GM04503 (cell line): ENCODE results near the gene RGP1.

ENCODE experiments used
- DNase-seq: peaks from one replicate; pipeline ENCODE4 v3.0.0-alpha.2; 2012; ENCODE audit warnings: low read depth

RGP1 gene

GRCh38 chr9:35723426-35723825 is 25.7 kb upstream of the RGP1 start:
- DNase-seq: no peak

- DNase-seq: no peak
Observed at GRCh38 chr9:35723908-35724307, 25.2 kb upstream of the RGP1 start.

- no peak for DNase-seq
Observed at GRCh38 chr9:35725362-35725761, 23.7 kb upstream of the RGP1 start.

GRCh38 chr9:35726931-35727330 is 22.2 kb upstream of the RGP1 start:
- DNase-seq: no peak

GRCh38 chr9:35727676-35728040 is 21.4 kb upstream of the RGP1 start:
- DNase-seq: no peak

GRCh38 chr9:35728041-35728971 is 20.8 kb upstream of the RGP1 start:
- peak; percentile 90 for DNase-seq

- no peak for DNase-seq
Observed at GRCh38 chr9:35729101-35729500, 20.0 kb upstream of the RGP1 start.

GRCh38 chr9:35729700-35730485 is 19.2 kb upstream of the RGP1 start:
- peak; percentile 76 for DNase-seq

GRCh38 chr9:35730486-35730854 is 18.6 kb upstream of the RGP1 start:
- no peak for DNase-seq

- DNase-seq: no peak
Observed at GRCh38 chr9:35731415-35732184, 17.5 kb upstream of the RGP1 start.

- DNase-seq: peak; percentile 96
Observed at GRCh38 chr9:35732185-35732799, 16.8 kb upstream of the RGP1 start, which contains the start of the genes CREB3 and TLN1. CREB3 (plus strand) TSS chr9:35732666; CDS start chr9:35732773, 107 bp downstream. TLN1 (minus strand) TSS chr9:35732195; CDS start chr9:35725694, 6,501 bp downstream.

- DNase-seq: no peak
Observed at GRCh38 chr9:35732800-35733541, 16.1 kb upstream of the RGP1 start.

- DNase-seq: no peak
Observed at GRCh38 chr9:35734096-35734495, 15.0 kb upstream of the RGP1 start.

- no peak for DNase-seq
Observed at GRCh38 chr9:35736201-35736633, 12.9 kb upstream of the RGP1 start.

- DNase-seq: no peak
Observed at GRCh38 chr9:35737143-35737542, 11.9 kb upstream of the RGP1 start.

GRCh38 chr9:35738186-35738585 is 10.9 kb upstream of the RGP1 start:
- no peak for DNase-seq

GRCh38 chr9:35738924-35739323 is 10.2 kb upstream of the RGP1 start:
- no peak for DNase-seq

- DNase-seq: no peak
Observed at GRCh38 chr9:35740243-35740642, 8.8 kb upstream of the RGP1 start.

- DNase-seq: no peak
Observed at GRCh38 chr9:35741740-35742139, 7.3 kb upstream of the RGP1 start.

- no peak for DNase-seq
Observed at GRCh38 chr9:35743452-35743851, 5.6 kb upstream of the RGP1 start.
